GM21786 (cell line): ENCODE measurements around the gene FAM200B.

ENCODE experiments used
- ATAC-seq: cut with Tn5 transposase; IDR thresholded peaks from one replicate; pipeline ENCODE4 v1.9.1; 2021; ENCODE audit not compliant: unreplicated experiment

FAM200B gene

GRCh38 chr4:15668566-15669435, 12.8 kb upstream of the FAM200B start:
- ATAC-seq = no peak

GRCh38 chr4:15670576-15670975, 11.1 kb upstream of the FAM200B start:
- ATAC-seq = no peak

GRCh38 chr4:15672101-15672500, 9.5 kb upstream of the FAM200B start:
- no peak for ATAC-seq

DNA sequence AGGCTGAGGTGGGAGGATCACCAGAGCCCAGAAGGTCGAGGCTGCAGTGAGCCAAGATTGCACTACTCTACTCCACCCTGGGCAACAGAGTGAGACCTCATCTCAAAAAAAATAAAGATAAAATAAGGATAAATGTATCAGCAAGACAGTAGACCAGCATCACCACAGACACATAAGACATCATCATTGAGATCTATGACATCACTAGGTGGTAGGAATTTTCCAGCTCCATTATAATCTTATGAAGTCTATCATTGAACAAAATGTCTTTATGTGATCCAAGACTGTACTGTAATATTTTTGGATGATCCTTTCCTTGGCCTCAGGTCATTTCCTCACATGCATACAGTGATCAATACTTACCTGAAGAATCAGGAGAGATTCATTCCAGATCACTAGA, 8.3 kb upstream of the FAM200B start:
- ATAC-seq = no peak

- ATAC-seq = no peak
These were observed 7.6 kb upstream of the FAM200B start for GRCh38 chr4:15674046-15674445.

DNA sequence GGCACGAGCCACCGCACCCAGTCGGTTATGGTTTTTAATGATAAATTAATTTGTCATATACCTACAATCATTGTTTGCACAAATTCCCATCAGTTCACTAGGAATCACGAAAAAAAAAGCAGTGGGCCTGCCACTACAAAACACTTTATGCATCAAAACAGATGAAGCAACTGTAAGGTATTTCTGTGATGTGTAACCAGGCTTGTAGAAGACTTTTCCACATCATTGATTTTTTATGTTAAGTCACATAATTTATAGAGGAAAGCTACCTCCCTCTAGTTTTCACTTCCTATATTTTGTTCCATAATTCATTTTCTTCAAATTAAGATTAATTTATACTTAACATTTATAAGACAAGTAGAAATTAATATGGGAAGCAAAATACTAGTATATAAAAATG, 6.7 kb upstream of the FAM200B start:
- ATAC-seq = no peak

- no peak for ATAC-seq
These were observed 6.3 kb upstream of the FAM200B start for GRCh38 chr4:15675356-15675755.

DNA sequence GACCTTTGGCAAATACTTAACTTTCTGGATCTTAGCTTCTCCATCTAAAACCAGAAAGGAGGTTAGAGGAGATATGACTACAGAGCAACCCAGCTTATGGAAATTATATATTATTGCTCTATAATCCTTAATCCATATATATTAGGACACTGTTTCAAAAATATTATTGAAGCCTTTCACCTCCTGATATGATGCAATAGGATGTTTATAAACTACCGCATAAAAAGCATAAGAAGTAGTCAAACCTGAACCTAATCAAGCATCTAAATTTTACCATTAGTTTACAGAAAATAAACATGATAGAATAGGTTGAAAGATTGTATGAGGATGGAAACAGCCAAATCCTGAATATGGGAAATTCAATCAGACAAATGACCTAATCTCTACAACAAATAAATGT, 5.6 kb upstream of the FAM200B start:
- no peak for ATAC-seq

- ATAC-seq = no peak
These were observed 4.7 kb upstream of the FAM200B start for GRCh38 chr4:15676899-15677298.

- ATAC-seq = no peak
These were observed 4.1 kb upstream of the FAM200B start for GRCh38 chr4:15677507-15677988.

DNA sequence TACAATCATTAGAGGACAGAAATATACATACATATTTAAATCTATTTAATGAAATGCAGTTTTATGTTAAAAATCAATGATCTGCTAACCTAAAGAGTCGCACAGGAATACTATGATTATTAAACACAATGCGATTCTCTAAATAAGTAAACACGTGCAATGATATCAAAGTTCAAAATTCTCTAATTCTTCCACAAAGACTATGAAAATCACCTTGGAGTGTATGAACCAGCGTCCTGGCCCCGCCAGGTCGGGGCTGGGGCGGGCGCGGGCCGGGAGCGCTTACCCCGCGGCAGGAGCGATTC, 608 bp upstream of the FAM200B start:
- no peak for ATAC-seq

DNA sequence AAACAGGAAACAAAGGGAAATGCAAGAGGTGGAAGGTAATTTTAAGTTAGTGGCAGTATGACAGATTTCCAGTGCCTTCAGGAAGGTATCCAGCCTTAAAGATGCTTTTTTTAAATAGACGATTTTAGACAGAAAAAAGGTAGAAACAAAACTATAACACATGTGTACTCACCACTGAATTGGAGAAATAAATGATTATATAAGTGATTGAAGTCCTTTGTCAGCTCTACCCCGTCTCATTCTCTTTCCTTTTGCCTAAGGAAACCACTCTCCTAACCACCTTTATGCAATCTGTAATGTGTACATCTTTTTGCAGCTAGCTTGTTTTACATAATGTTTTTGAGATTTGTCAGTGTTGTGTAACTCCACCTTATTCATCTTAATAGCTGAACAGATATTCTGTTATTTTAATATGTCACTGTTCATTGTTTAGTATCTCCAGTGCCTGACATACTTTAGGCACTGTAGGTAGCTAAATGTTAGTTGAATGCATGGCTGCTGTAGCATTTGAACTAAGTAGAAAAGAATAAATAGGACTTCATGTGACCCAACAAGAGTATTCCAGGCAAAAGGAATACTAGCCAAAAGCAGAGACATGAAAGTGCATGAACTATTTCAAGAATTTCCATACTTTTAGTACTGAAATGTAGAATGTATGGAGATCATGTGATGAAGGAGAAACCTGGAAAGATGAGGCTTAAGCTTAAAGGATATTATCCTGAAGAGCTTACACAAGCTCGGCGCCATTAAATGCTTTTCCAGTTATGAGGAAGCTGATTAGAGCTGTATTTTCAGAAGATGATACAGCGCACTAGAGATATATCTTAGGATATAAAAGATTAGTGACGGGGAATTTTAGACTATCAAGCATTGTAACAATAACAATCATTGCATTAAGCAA, 865 bp downstream of the FAM200B start:
- no peak for ATAC-seq

DNA sequence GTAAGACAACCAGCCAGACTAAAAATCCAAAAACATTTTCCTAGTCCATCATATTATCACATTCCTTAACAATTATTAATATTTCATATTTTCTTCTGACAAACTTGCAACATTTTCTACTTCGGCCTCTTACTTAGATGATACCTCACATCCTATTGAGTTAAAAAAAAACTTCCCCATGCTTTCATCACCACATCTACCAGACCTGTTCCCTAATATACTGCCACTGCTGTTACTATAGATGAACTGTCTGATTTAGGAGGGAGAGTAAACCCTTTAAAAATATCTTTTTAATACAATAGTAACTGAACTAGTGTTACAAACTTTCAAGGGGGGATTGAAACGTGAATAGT, 1.5 kb downstream of the FAM200B start:
- no peak for ATAC-seq

- no peak for ATAC-seq
These were observed 2.9 kb downstream of the FAM200B start for GRCh38 chr4:15684498-15684897.

DNA sequence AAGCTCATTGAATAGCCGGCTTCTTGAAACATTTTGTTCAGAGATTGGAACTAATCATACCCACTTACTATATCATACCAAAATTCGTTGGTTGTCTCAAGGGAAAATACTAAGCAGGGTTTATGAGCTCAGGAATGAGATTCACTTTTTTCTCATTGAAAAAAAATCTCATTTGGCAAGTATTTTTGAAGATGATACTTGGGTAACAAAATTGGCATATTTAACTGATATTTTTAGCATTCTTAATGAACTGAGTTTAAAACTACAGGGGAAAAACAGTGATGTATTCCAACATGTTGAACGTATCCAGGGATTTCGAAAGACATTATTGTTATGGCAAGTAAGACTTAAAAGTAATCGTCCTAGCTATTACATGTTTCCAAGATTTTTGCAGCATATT, 6.4 kb downstream of the FAM200B start:
- ATAC-seq = no peak

DNA sequence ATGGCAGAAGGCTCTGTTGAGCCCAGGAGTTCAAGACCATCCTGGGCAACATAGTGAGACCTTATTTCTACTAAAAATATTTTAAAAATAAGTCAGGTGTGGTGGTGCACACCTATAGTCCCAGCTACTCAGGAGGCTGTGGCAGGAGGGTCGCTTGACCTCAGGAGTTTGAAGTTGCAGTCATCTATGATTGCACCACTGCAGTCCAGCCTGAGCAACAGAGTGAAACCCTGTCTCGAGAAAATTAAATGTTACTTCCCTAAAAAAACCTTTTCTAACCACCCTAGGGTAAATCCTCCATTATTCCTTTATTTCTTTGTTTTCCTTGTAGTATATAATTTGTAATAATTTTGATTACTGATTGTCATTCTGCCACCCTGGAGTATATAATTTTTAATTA, 7.9 kb downstream of the FAM200B start:
- no peak for ATAC-seq

DNA sequence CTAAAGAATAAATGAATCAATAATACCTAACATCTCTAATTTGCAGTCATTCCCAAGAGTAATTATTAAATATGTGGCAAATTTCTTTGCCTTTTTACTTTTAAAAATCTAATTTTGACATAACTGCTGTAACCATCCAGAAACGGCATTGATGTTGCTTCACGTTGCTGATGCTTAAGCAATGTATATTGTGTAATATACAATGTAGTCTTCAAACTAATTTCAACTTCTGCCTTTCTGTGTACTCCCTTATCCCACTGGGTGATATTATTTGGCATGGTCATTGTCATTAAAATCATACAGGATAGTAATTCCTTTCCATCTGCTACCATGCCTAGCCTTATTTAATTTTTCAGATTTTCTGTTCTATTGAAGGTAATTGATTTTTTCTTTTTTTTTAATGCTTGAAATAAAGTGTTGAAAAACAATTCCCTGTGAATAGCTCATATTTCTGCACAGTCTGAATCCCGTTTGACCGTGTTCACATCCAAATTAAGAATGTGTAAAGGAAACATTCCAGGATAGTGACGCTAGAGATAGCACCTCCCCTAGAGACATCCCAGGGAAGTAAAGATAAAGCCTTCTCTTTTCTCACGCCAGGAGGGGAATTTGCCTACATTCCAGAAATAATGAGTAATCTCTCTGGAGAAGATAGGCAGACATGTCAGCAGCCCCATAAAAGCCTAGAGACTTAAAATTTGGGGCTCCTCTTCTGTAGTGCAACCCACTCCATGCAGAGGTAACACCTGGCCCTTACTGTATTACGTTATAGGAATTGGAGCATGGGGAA, 8.6 kb downstream of the FAM200B start:
- ATAC-seq = no peak

DNA sequence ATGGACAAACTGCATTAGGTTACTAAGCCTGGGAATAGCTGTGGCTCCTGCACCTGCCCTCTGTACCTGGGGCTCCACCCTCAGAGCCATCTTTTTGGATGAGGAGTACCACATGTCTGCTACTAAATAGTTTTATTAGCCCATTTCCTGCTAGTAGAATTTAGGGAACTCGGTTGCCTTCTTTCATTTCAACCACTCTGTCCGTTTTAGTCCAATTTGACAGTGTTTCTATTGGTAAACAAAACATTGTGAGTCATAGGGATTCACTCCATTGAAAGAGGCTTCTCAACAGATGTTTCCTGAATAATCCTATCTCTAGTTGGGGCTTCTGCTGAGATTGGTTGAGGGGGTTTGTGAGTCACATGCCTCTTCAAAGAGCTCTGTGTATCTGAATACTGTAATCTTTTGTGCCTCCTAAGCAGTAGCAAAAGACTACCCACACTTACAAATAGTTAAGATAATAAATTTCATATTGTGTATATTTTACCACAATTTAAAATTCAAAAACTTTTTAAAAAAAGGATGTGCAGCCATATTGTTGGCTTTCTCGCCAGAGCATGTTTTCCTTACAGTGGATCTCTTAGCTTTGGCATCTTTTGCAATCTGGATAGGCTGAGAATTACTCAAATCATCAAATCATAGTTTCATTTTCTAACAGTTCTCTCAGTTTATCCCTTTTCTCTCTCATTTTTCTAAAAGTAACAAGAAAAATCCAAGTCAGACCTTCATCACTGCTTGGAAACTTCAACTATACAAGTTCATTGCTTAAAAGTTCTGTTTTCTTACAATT, 9.9 kb downstream of the FAM200B start:
- no peak for ATAC-seq

- ATAC-seq = no peak
These were observed 11.0 kb downstream of the FAM200B start for GRCh38 chr4:15692602-15693001.

DNA sequence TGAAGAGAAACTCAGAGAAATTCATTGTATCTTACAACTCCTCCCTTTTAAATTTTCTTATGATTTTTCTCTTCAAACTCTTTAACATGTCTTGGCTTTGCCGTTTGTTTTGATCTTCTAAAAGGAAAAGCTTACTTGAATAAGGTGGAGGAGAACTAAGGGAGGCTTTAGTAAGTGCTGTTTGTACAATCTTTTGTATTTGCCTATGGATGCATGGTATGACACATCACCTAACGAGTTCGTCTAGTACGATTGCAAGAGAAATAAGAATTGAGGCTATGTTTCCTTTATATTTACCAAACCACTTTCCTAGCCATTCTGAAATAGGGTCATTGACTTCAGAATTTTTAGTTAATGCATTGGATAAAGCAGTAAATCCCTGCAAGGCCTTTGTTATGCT, 12.8 kb downstream of the FAM200B start:
- ATAC-seq = no peak

DNA sequence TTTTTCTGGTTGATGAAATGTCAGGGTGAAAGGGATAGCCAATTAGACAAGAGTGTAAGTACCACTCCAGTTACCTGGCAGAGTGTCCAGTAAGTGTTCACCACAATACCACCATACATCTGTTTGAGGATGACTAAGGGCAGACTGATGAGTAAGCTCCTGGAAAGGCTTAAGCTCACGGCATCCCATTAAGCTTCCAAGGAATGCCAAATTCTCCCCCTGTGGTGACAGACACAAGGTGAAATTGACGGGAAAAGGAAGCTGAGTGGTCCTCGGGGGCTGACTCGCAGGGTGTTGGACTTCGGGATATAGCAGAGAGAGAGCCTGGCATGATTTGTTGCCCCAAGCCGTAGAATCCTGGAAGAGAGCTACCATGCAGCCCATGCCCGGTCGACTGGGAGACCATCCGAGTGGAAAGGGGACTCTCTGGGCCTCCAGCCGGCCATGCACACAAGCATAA, 13.6 kb downstream of the FAM200B start:
- ATAC-seq = no peak
